ENCODE data around the gene SLC18A3.

Gene SLC18A3

DNA sequence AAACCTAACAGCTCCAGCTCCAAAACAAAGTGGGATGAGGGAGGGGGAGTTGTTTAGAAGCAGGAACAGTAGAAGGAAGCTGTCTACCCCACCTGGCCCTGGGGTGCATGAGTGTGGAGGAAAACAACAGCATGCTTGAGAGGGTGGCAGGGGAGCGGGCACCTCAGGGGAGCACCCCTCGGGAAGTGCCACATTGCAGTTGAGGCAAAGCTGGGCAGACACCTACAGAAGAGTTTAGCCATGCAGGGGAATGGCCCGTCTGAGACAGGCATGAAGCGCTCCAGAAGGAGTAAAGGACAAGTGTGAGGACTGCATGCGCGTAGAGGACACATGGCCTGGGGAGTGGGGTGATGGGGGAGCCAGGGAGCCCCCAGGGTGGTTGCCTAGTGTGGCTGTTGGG lies 21.9 kb downstream of the SLC18A3 start:
- Histone ChIP-seq H3K27me3 (ENCODE audit: control insufficient read depth, low read length) (peaks cover 9% of the 10 kb centered on the region), H4K20me1 (ENCODE audit: control insufficient read depth, insufficient read depth, low read depth, low read length) (no peaks in the 10 kb centered on the region), H3K9me2 (replicated peaks; ENCODE audit: control insufficient read depth, low read length) (no peaks in the 10 kb centered on the region)

DNA sequence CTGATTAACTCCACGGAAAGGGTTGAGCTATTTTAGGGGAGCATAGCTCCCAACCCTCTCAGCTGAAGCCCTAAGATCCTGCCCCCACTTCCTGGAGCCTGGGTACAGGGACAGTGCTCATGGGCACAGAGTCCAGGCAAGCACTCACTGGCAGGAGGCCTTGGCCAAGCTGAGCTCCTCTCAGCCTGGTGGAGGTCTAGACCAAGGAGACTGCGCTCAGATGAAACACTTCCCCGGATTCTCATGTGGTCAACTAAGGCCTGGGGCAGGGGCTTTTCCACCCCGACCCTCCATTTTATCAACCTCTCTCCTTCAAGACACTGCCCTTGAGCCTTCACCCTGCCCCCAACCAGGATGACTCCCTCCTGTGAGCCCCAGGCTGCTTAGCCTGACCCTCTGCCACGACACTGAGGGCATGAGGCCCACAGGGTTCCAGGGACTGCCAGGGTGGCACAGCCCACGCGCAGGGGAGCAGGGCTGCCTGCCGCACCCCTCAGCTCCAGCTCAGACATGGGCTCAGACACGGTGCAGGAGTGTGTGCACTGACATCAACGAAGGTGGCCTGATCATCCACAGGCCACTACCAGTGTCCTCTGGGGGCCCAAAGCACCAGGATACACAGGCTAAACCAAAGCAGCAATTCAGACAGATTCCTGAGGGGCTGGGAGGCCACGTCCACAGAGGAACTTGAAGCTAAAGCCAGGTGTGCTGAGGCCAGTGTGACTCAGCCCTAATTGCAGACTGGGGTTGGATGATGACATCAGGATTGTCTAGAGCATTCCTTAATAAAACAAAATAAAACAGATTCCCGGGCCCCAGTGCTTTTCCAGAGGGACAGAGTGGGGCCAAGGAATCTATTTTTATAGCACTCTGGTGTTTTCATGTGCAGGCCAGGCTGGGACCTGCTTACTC lies 22.6 kb downstream of the SLC18A3 start:
- Histone ChIP-seq H3K9me3 (ENCODE audit: control insufficient read depth, insufficient read depth, low read length) (no peaks in the 10 kb centered on the region), H3K27ac (ENCODE audit: low read depth, low read length) (no peak overlapping the region), H3F3A (ENCODE audit: control insufficient read depth, insufficient read depth) (no peaks in the 10 kb centered on the region), H3K79me2 (ENCODE audit: control insufficient read depth, low read length) (no peaks in the 10 kb centered on the region), H3K27me3 (ENCODE audit: control insufficient read depth, low read length) (peaks cover 15% of the 10 kb centered on the region), H3K4me1 (ENCODE audit: control insufficient read depth, low read length) (no peaks in the 10 kb centered on the region), H3K4me2 (ENCODE audit: low read length) (no peak overlapping the region), H4K20me1 (ENCODE audit: control insufficient read depth, insufficient read depth, low read depth, low read length) (no peaks in the 10 kb centered on the region), H3K4me3 (ENCODE audit: low read length) (no peak overlapping the region), H3K36me3 (ENCODE audit: control insufficient read depth, low read length) (no peaks in the 10 kb centered on the region), H3K9me2 (replicated peaks; ENCODE audit: control insufficient read depth, low read length) (no peaks in the 10 kb centered on the region)
- TF ChIP-seq EZH2phosphoT487 (IDR thresholded peaks at IDR 0.05; ENCODE audit: borderline replicate concordance, low read length), result no peak
- TF ChIP-seq, protein P1, sequence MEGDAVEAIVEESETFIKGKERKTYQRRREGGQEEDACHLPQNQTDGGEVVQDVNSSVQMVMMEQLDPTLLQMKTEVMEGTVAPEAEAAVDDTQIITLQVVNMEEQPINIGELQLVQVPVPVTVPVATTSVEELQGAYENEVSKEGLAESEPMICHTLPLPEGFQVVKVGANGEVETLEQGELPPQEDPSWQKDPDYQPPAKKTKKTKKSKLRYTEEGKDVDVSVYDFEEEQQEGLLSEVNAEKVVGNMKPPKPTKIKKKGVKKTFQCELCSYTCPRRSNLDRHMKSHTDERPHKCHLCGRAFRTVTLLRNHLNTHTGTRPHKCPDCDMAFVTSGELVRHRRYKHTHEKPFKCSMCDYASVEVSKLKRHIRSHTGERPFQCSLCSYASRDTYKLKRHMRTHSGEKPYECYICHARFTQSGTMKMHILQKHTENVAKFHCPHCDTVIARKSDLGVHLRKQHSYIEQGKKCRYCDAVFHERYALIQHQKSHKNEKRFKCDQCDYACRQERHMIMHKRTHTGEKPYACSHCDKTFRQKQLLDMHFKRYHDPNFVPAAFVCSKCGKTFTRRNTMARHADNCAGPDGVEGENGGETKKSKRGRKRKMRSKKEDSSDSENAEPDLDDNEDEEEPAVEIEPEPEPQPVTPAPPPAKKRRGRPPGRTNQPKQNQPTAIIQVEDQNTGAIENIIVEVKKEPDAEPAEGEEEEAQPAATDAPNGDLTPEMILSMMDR (IDR thresholded peaks at IDR 0.05; ENCODE audit: low read depth, low read length, poor library complexity, severe bottlenecking), result no peak

More for the DNA sequence above, 21.9 kb downstream of the SLC18A3 start:
- TF ChIP-seq EZH2phosphoT487 (IDR thresholded peaks at IDR 0.05; ENCODE audit: borderline replicate concordance, low read length), result no peak
- TF ChIP-seq, protein P1 (IDR thresholded peaks at IDR 0.05; ENCODE audit: low read depth, low read length, poor library complexity, severe bottlenecking), result no peak
- no peak overlapping the region for H3K27ac ChIP-seq (ENCODE audit: low read depth, low read length)
- H3K79me2 ChIP-seq (ENCODE audit: control insufficient read depth, low read length), result no peaks in the 10 kb centered on the region
- no peaks in the 10 kb centered on the region for H3K4me1 ChIP-seq (ENCODE audit: control insufficient read depth, low read length)
- no peak overlapping the region for H3K4me3 ChIP-seq (ENCODE audit: low read length)
- no peak overlapping the region for H3K4me2 ChIP-seq (ENCODE audit: low read length)
- H3F3A ChIP-seq (ENCODE audit: control insufficient read depth, insufficient read depth), result no peaks in the 10 kb centered on the region
- no peaks in the 10 kb centered on the region for H3K9me3 ChIP-seq (ENCODE audit: control insufficient read depth, insufficient read depth, low read length)
- H3K36me3 ChIP-seq (ENCODE audit: control insufficient read depth, low read length), result no peaks in the 10 kb centered on the region

DNA sequence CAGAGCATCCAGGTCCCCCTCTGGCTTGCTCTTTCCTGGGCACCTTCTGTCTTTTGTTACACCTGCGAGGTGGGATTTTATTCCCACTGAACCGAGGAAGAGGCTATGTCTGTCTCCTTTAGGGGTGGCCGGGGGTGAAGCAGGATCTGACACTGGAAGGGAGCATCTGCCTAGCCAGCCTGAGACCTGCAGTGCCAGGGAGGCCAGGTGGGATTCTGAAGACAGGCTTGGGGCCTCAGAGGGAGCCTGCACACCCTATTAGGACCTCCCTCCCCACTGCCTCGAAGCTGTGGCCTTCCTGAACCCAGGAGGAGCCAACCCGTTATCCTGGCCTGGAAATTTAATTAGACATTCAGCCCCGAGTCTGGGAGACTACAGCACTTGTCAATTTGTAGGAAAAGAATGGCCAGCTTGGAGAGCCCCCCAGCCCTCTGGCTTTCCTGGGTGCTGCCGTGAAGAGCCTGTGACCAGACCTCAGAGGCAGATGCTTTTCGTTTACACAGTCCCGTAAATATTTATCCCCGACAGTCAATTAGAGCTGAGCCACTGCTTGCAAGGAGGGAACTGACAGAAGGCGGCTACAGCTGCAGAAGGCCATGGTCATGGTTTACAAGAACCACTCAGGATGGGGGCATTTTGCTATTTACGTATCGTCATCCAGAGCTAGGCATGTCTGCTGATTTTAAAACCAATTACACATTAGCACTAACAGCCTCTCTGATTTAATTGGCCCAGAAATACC lies 23.4 kb downstream of the SLC18A3 start:
- no peaks in the 10 kb centered on the region for H3K9me2 ChIP-seq (replicated peaks; ENCODE audit: control insufficient read depth, low read length)

More for the DNA sequence above, 23.4 kb downstream of the SLC18A3 start:
- no peak for TF ChIP-seq EZH2phosphoT487 (IDR thresholded peaks at IDR 0.05; ENCODE audit: borderline replicate concordance, low read length)
- TF ChIP-seq, protein P1 (IDR thresholded peaks at IDR 0.05; ENCODE audit: low read depth, low read length, poor library complexity, severe bottlenecking), result no peak
- Histone ChIP-seq H3K36me3 (ENCODE audit: control insufficient read depth, low read length) (no peaks in the 10 kb centered on the region), H3K27me3 (ENCODE audit: control insufficient read depth, low read length) (peaks cover 17% of the 10 kb centered on the region), H3K9me3 (ENCODE audit: control insufficient read depth, insufficient read depth, low read length) (no peaks in the 10 kb centered on the region), H4K20me1 (ENCODE audit: control insufficient read depth, insufficient read depth, low read depth, low read length) (no peaks in the 10 kb centered on the region), H3K4me1 (ENCODE audit: control insufficient read depth, low read length) (no peaks in the 10 kb centered on the region), H3K79me2 (ENCODE audit: control insufficient read depth, low read length) (no peaks in the 10 kb centered on the region), H3F3A (ENCODE audit: control insufficient read depth, insufficient read depth) (no peaks in the 10 kb centered on the region), H3K4me3 (ENCODE audit: low read length) (no peak overlapping the region), H3K4me2 (ENCODE audit: low read length) (no peak overlapping the region), H3K27ac (ENCODE audit: low read depth, low read length) (no peak overlapping the region)

Data from DOHH2 (cell line).